Activated CD8-positive, alpha-beta memory T cell treated with anti-CD3 and anti-CD28 coated beads, Interleukin-2, amount 50 U/mL, for 24 hours (primary cell): Measurements from ENCODE around the gene SLC16A10.
"Not testable (repeated sequence)": the region's sequence is repeated elsewhere in the genome, so short reads cannot be mapped to it uniquely, and the experiment has no call there.

Source experiments
- DNase-seq: peaks from one replicate; pipeline ENCODE4 v3.0.0-alpha.2; 2020; ENCODE audit errors: extremely low read depth

Gene SLC16A10

GRCh38 chr6:111220383-111221031 lies 133.2 kb downstream of the SLC16A10 start:
- no peak for DNase-seq

GRCh38 chr6:111221804-111222203 lies 134.5 kb downstream of the SLC16A10 start:
- DNase-seq: no peak

- DNase-seq: no peak
These were observed 135.0 kb downstream of the SLC16A10 start for GRCh38 chr6:111222341-111222740.

- DNase-seq: no peak
These were observed 140.8 kb downstream of the SLC16A10 start for GRCh38 chr6:111228094-111228493.

GRCh38 chr6:111230351-111231089 lies 143.2 kb downstream of the SLC16A10 start:
- DNase-seq: no peak

- DNase-seq: no peak
These were observed 143.8 kb downstream of the SLC16A10 start for GRCh38 chr6:111231090-111231459.

GRCh38 chr6:111237852-111238251 lies 150.5 kb downstream of the SLC16A10 start:
- DNase-seq: no peak

GRCh38 chr6:111238464-111239119 lies 151.3 kb downstream of the SLC16A10 start:
- no peak for DNase-seq

- no peak for DNase-seq
These were observed 152.2 kb downstream of the SLC16A10 start for GRCh38 chr6:111239461-111239860.

GRCh38 chr6:111242452-111242851 lies 155.1 kb downstream of the SLC16A10 start:
- DNase-seq: no peak

GRCh38 chr6:111243095-111243494 lies 155.8 kb downstream of the SLC16A10 start:
- no peak for DNase-seq

GRCh38 chr6:111248789-111249188 lies 161.5 kb downstream of the SLC16A10 start:
- no peak for DNase-seq

GRCh38 chr6:111250791-111251354 lies 163.6 kb downstream of the SLC16A10 start:
- no peak for DNase-seq

- no peak for DNase-seq
These were observed 165.4 kb downstream of the SLC16A10 start for GRCh38 chr6:111252726-111253125.

- DNase-seq: no peak
These were observed 166.9 kb downstream of the SLC16A10 start for GRCh38 chr6:111254004-111254778.

GRCh38 chr6:111254779-111255166 lies 167.5 kb downstream of the SLC16A10 start:
- no peak for DNase-seq

GRCh38 chr6:111255838-111256237 lies 168.5 kb downstream of the SLC16A10 start:
- DNase-seq: not testable (repeated sequence)

- DNase-seq: no peak
These were observed 169.3 kb downstream of the SLC16A10 start for GRCh38 chr6:111256646-111257045.

GRCh38 chr6:111258010-111258409 lies 170.7 kb downstream of the SLC16A10 start:
- no peak for DNase-seq

GRCh38 chr6:111258615-111259088 lies 171.3 kb downstream of the SLC16A10 start:
- DNase-seq: no peak

- peak; percentile 100 for DNase-seq
These were observed 172.0 kb downstream of the SLC16A10 start for GRCh38 chr6:111259089-111259831.
